ENCODE measurements around the gene ADORA2A.
A peak's percentile ranks its signal among the peaks of the same experiment; 100 is the strongest.

Gene ADORA2A

DNA sequence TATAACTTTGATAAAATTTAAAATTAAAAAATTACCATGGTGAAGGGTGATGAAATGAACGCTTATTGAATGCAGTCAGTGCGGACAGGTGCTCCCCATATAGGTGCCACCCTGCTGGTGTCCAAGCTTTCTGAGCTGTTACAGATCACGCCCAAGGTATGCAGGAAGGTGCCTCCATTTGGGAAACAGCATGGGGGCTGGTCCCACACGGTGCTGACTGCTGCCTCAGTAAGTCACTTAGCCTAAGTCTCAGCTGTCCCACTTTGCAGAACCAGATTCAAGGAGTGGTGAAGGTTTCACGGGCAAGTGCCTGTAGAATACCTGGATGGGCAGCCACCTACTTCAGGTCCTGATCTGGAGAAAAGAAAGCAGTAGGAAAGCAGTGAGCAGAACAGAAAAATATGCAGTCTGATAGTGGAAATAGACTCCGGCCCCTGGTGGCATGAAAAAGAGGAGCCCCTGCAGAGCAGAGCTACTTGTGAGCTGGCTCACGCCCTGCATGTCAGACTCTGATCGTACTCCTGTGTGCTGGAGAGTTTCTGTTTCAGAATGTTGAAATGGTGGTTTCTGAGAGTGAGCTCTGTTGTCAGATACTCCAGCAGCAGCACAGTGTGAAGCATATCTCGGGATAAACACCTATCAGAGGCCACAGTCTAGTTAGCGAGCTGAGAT, 33.2 kb downstream of the ADORA2A start:
- H3K27me3 ChIP-seq (ENCODE audit: low read length): no peaks in the 10 kb centered on the region
- H3K4me2 ChIP-seq (ENCODE audit: low read depth, low read length, poor library complexity, severe bottlenecking): no peak overlapping the region
- TF ChIP-seq, protein P1, sequence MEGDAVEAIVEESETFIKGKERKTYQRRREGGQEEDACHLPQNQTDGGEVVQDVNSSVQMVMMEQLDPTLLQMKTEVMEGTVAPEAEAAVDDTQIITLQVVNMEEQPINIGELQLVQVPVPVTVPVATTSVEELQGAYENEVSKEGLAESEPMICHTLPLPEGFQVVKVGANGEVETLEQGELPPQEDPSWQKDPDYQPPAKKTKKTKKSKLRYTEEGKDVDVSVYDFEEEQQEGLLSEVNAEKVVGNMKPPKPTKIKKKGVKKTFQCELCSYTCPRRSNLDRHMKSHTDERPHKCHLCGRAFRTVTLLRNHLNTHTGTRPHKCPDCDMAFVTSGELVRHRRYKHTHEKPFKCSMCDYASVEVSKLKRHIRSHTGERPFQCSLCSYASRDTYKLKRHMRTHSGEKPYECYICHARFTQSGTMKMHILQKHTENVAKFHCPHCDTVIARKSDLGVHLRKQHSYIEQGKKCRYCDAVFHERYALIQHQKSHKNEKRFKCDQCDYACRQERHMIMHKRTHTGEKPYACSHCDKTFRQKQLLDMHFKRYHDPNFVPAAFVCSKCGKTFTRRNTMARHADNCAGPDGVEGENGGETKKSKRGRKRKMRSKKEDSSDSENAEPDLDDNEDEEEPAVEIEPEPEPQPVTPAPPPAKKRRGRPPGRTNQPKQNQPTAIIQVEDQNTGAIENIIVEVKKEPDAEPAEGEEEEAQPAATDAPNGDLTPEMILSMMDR (IDR thresholded peaks at IDR 0.05; ENCODE audit: insufficient read depth, low read length, poor library complexity, severe bottlenecking): no peak
- no peak for TF ChIP-seq EZH2phosphoT487 (conservative IDR thresholded peaks at IDR 0.05; ENCODE audit: low read length)
- H3K9me3 ChIP-seq (ENCODE audit: insufficient read depth, low read length): no peaks in the 10 kb centered on the region
- no peaks in the 10 kb centered on the region for H3F3A ChIP-seq (ENCODE audit: insufficient read depth)
- H2AFZ ChIP-seq (ENCODE audit: low read depth, low read length, severe bottlenecking): no peak overlapping the region
- H3K27ac ChIP-seq (ENCODE audit: low read depth, low read length): no peak overlapping the region
- no peaks in the 10 kb centered on the region for H3K9me2 ChIP-seq (replicated peaks; ENCODE audit: insufficient read depth, low read length)
- H4K20me1 ChIP-seq (ENCODE audit: low read depth, low read length): no peaks in the 10 kb centered on the region
- no peak overlapping the region for H3K9ac ChIP-seq (ENCODE audit: low read length)
- H3K36me3 ChIP-seq (ENCODE audit: low read length): no peaks in the 10 kb centered on the region
- no peak overlapping the region for H3K4me3 ChIP-seq (ENCODE audit: insufficient read depth, low read length, poor library complexity, severe bottlenecking)
- no peaks in the 10 kb centered on the region for H3K79me2 ChIP-seq (ENCODE audit: insufficient read depth, low read length)

DNA sequence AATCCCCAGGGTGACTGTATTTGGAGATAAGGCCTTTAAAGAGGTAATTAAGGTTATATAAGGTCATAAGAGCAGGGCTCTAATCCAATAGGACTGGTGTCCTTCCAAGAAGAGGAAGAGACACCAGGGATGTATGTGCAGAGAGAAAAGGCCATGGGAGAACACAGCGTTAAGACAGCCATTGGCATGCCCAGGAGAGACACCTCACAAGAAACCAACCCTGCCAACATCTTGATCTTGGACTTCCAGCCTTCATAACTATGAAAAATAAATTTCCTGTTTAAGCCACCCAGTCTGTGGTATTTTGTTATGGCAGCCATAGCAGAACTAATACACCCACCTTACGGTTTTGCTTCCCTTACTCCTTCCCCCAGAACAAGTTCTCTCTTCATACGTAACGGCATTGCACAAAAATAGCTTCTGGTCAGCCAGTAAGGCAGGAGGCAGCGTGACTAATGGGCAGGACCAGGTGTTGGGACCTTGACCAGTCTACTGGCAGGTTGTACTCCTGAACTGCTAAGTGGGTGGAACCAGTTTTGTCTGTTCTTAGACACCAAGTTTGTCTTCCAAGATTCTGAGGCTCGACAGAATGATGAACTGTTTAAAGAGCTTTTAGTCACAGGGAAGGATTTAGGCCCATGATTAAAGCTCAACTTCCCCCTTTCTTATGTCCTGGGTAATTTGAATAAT, 35.8 kb downstream of the ADORA2A start:
- no peaks in the 10 kb centered on the region for H3K9me3 ChIP-seq (ENCODE audit: insufficient read depth, low read length)
- H3F3A ChIP-seq (ENCODE audit: insufficient read depth): no peaks in the 10 kb centered on the region
- H3K4me3 ChIP-seq (ENCODE audit: insufficient read depth, low read length, poor library complexity, severe bottlenecking): no peak overlapping the region
- H4K20me1 ChIP-seq (ENCODE audit: low read depth, low read length): no peaks in the 10 kb centered on the region
- H2AFZ ChIP-seq (ENCODE audit: low read depth, low read length, severe bottlenecking): no peak overlapping the region
- no peaks in the 10 kb centered on the region for H3K79me2 ChIP-seq (ENCODE audit: insufficient read depth, low read length)
- H3K4me2 ChIP-seq (ENCODE audit: low read depth, low read length, poor library complexity, severe bottlenecking): no peak overlapping the region
- no peaks in the 10 kb centered on the region for H3K9me2 ChIP-seq (replicated peaks; ENCODE audit: insufficient read depth, low read length)
- no peaks in the 10 kb centered on the region for H3K27me3 ChIP-seq (ENCODE audit: low read length)
- no peaks in the 10 kb centered on the region for H3K36me3 ChIP-seq (ENCODE audit: low read length)
- no peak overlapping the region for H3K27ac ChIP-seq (ENCODE audit: low read depth, low read length)
- no peak for TF ChIP-seq EZH2phosphoT487 (conservative IDR thresholded peaks at IDR 0.05; ENCODE audit: low read length)
- TF ChIP-seq, protein P1 (IDR thresholded peaks at IDR 0.05; ENCODE audit: insufficient read depth, low read length, poor library complexity, severe bottlenecking): no peak
- H3K9ac ChIP-seq (ENCODE audit: low read length): no peak overlapping the region

DNA sequence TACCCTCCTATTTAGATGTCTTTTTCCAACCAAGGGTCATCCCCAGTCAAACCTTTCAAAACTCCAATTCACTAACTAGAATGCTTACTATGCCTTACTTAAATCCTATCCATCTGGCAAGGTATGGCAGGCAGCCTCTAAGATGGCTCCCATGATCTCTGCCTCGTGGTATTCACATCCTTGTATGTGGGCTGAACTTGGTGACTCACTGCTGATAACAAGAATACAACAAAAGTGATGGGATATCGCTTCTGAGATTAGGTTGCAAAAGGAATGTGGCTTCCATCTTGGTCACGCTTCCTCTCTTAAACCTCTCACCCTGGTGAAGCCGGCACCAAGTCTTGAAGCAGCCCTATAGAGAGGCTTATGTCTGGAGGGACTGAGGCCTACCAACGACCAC, 38.2 kb downstream of the ADORA2A start:
- H2AFZ ChIP-seq (ENCODE audit: low read depth, low read length, severe bottlenecking): peak overlapping the region; percentile 29

More for the DNA sequence above, 38.2 kb downstream of the ADORA2A start:
- H3F3A ChIP-seq (ENCODE audit: insufficient read depth): no peaks in the 10 kb centered on the region
- H3K27ac ChIP-seq (ENCODE audit: low read depth, low read length): no peak overlapping the region
- no peaks in the 10 kb centered on the region for H3K79me2 ChIP-seq (ENCODE audit: insufficient read depth, low read length)
- H3K9me3 ChIP-seq (ENCODE audit: insufficient read depth, low read length): no peaks in the 10 kb centered on the region
- H3K36me3 ChIP-seq (ENCODE audit: low read length): no peaks in the 10 kb centered on the region
- no peak overlapping the region for H3K4me3 ChIP-seq (ENCODE audit: insufficient read depth, low read length, poor library complexity, severe bottlenecking)
- H3K9me2 ChIP-seq (replicated peaks; ENCODE audit: insufficient read depth, low read length): no peaks in the 10 kb centered on the region
- H3K9ac ChIP-seq (ENCODE audit: low read length): no peak overlapping the region
- H3K27me3 ChIP-seq (ENCODE audit: low read length): no peaks in the 10 kb centered on the region
- H3K4me2 ChIP-seq (ENCODE audit: low read depth, low read length, poor library complexity, severe bottlenecking): no peak overlapping the region
- TF ChIP-seq EZH2phosphoT487 (conservative IDR thresholded peaks at IDR 0.05; ENCODE audit: low read length): no peak
- TF ChIP-seq, protein P1 (IDR thresholded peaks at IDR 0.05; ENCODE audit: insufficient read depth, low read length, poor library complexity, severe bottlenecking): no peak
- no peaks in the 10 kb centered on the region for H4K20me1 ChIP-seq (ENCODE audit: low read depth, low read length)
